ENCODE data around the gene CALHM3.

- TF ChIP-seq CTCF (optimal IDR thresholded peaks at IDR 0.05 in 1 of 3, IDR thresholded peaks at IDR 0.05 in 1 of 3, conservative IDR thresholded peaks at IDR 0.05 in 1 of 3; ENCODE audit: extremely low read depth in 1 of 3, insufficient read depth in 2 of 3, low read length in 3 of 3) (no peak), EZH2 (IDR thresholded peaks at IDR 0.05; ENCODE audit: low read length) (no peak)
Observed at GRCh38 chr10:103499881-103500280, 20.8 kb upstream of the CALHM3 start.
